ENCODE measurements around the gene CCDC88A. TPM values are rescaled to one million over a fixed set of nuclear protein-coding genes. Genes with fewer than 3 reads are reported as not detected.

The CCDC88A gene
- total and polyA plus RNA-seq, 2 donors (not counting 1 experiment from before 2014, with no cell fraction given): 2.7 to 26.0 TPM

- H2AFZ ChIP-seq (ENCODE audit: insufficient read depth, low read depth, low read length, poor library complexity, severe bottlenecking): peak overlapping the region; percentile 96
- no peaks in the 10 kb centered on the region for H3K36me3 ChIP-seq (replicated peaks in 1 of 2; ENCODE audit: control extremely low read depth in 1 of 2, control insufficient read depth in 1 of 2, extremely low read depth in 1 of 2, insufficient read depth in 2 of 2, low read length in 1 of 2)
- H3K79me2 ChIP-seq (ENCODE audit: control insufficient read depth, insufficient read depth, low read length): no peaks in the 10 kb centered on the region
- WGBS (ENCODE audit: insufficient coverage): no CpG with 5 or more reads among the region's 3 CpGs
- peak overlapping the region in 1 of 2 donors; percentile 73 for H3K27ac ChIP-seq (ENCODE audit: low read length in 2 of 2)
- H3K27me3 ChIP-seq (replicated peaks in 1 of 4; ENCODE audit: control extremely low read depth in 1 of 4, control insufficient read depth in 3 of 4, insufficient read depth in 4 of 4, low read length in 3 of 4): peaks cover 0 to 4% (median 0%) of the 10 kb centered on the region in 4 experiments
- Mint-ChIP-seq H3K9me3 (ENCODE audit: insufficient read depth) (no peaks in the 10 kb centered on the region), H3K27ac (peak overlapping the region; percentile 95), H3K4me3 (peak overlapping the region; percentile 95), H3K4me1 (peaks cover 37% of the 10 kb centered on the region), H3K27me3 (peaks cover 2% of the 10 kb centered on the region)
- intact Hi-C loops (cut with micrococcal nuclease): loop anchor here (1.0 kb wide), 2 partner anchors 99 to 138 kb away; partner anchors contain the start of gene CFAP36
- H3K9me3 ChIP-seq (ENCODE audit: control extremely low read depth in 1 of 3, control insufficient read depth in 2 of 3, insufficient read depth in 1 of 3, low read length in 2 of 3): no peaks in the 10 kb centered on the region
- peaks cover 20 to 25% of the 10 kb centered on the region in 2 donors for H3K4me1 ChIP-seq (ENCODE audit: control insufficient read depth in 2 of 2, insufficient read depth in 2 of 2, low read length in 2 of 2)
- no peaks in the 10 kb centered on the region for H4K20me1 ChIP-seq (ENCODE audit: control insufficient read depth, insufficient read depth, low read length, poor library complexity, severe bottlenecking)
- peak overlapping the region; percentile 87 for H3K4me2 ChIP-seq (replicated peaks; ENCODE audit: low read depth, low read length, poor library complexity, severe bottlenecking)
- ATAC-seq (ENCODE audit: low read depth) (no peak), DNase-seq (no peak)
- peak overlapping the region; percentile 79 for H3K9ac ChIP-seq (ENCODE audit: low read length)
- peak overlapping the region; percentile 65 to 91 (median 82) for H3K4me3 ChIP-seq (ENCODE audit: control extremely low read depth in 1 of 5, extremely low read depth in 1 of 5, insufficient read depth in 1 of 5, low read depth in 2 of 5, low read length in 4 of 5)
- TF ChIP-seq CTCF (IDR thresholded peaks at IDR 0.05) (no peak), EZH2 (IDR thresholded peaks at IDR 0.05; ENCODE audit: borderline replicate concordance, insufficient read depth, low read depth, low read length, poor library complexity, severe bottlenecking) (no peak)
- POLR2A ChIA-PET: interaction anchor here (1.4 kb wide), 1 partner anchor 99 kb away, joined by 4 read pairs; the partner anchor contains the start of gene CFAP36
- CTCF ChIA-PET: interaction anchor here (0.7 to 1.5 kb wide), 3 partner anchors 10 to 99 kb away, joined by 3 to 5 read pairs (median 3); partner anchors contain the start of gene CFAP36
These were observed 726 bp upstream of the CCDC88A start for GRCh38 chr2:55420439-55420725.

GRCh38 chr2:55419233-55419678 is 400 bp downstream of the CCDC88A start:
- Mint-ChIP-seq H3K27ac (peak overlapping the region; percentile 95), H3K9me3 (ENCODE audit: insufficient read depth) (no peaks in the 10 kb centered on the region), H3K4me1 (peaks cover 38% of the 10 kb centered on the region), H3K4me3 (peak overlapping the region; percentile 95), H3K27me3 (no peaks in the 10 kb centered on the region)
- POLR2A ChIA-PET: interaction anchor here (0.7 to 1.4 kb wide), 3 partner anchors 20 to 196 kb away, joined by 3 to 4 read pairs (median 3); partner anchors contain the start of gene CFAP36
- TF ChIP-seq CTCF (IDR thresholded peaks at IDR 0.05): no peak
- TF ChIP-seq EZH2 (IDR thresholded peaks at IDR 0.05; ENCODE audit: borderline replicate concordance, insufficient read depth, low read depth, low read length, poor library complexity, severe bottlenecking): no peak
- intact Hi-C loops (cut with micrococcal nuclease): loop anchor here (5.0 kb wide), 4 partner anchors 187 to 1652 kb away; partner anchors contain the start of genes CHAC2, CLHC1, PPP4R3B and RPS27A
- WGBS (ENCODE audit: insufficient coverage): under 1% methylated on average over 28 of the region's 31 CpGs
- Histone ChIP-seq H2AFZ (ENCODE audit: insufficient read depth, low read depth, low read length, poor library complexity, severe bottlenecking) (peak overlapping the region; percentile 96), H3K4me2 (replicated peaks; ENCODE audit: low read depth, low read length, poor library complexity, severe bottlenecking) (peak overlapping the region; percentile 87), H3K79me2 (ENCODE audit: control insufficient read depth, insufficient read depth, low read length) (no peaks in the 10 kb centered on the region), H3K4me1 (ENCODE audit: control insufficient read depth in 2 of 2, insufficient read depth in 2 of 2, low read length in 2 of 2) (peaks cover 20 to 25% of the 10 kb centered on the region in 2 donors), H3K36me3 (replicated peaks in 1 of 2; ENCODE audit: control extremely low read depth in 1 of 2, control insufficient read depth in 1 of 2, extremely low read depth in 1 of 2, insufficient read depth in 2 of 2, low read length in 1 of 2) (no peaks in the 10 kb centered on the region), H3K27ac (ENCODE audit: low read length in 2 of 2) (peak overlapping the region; percentile 68 to 73), H3K9me3 (ENCODE audit: control extremely low read depth in 1 of 3, control insufficient read depth in 2 of 3, insufficient read depth in 1 of 3, low read length in 2 of 3) (no peaks in the 10 kb centered on the region), H3K4me3 (ENCODE audit: control extremely low read depth in 1 of 5, extremely low read depth in 1 of 5, insufficient read depth in 1 of 5, low read depth in 2 of 5, low read length in 4 of 5) (peak overlapping the region; percentile 45 to 91 (median 82)), H3K9ac (ENCODE audit: low read length) (peak overlapping the region; percentile 79), H4K20me1 (ENCODE audit: control insufficient read depth, insufficient read depth, low read length, poor library complexity, severe bottlenecking) (no peaks in the 10 kb centered on the region), H3K27me3 (replicated peaks in 1 of 4; ENCODE audit: control extremely low read depth in 1 of 4, control insufficient read depth in 3 of 4, insufficient read depth in 4 of 4, low read length in 3 of 4) (peaks cover 0 to 4% (median 0%) of the 10 kb centered on the region in 4 experiments)
- no peak for DNase-seq
- CTCF ChIA-PET: interaction anchor here (0.7 kb wide), 1 partner anchor 83 kb away, joined by 3 read pairs; no protein-coding TSS in a partner anchor
- peak; percentile 46 for ATAC-seq (ENCODE audit: low read depth)

Measured in B cell (primary cell).